Activated CD8-positive, alpha-beta memory T cell treated with anti-CD3 and anti-CD28 coated beads for 48 hours (primary cell): ENCODE results near the gene SLC38A9.
"Not testable (repeated sequence)": the region's sequence is repeated elsewhere in the genome, so short reads cannot be mapped to it uniquely, and the experiment has no call there.

Source experiments
- DNase-seq, 3 experiments: peaks; one replicate each; pipeline ENCODE4 v3.0.0-alpha.2; 2020; ENCODE audit warnings: low read depth in 2 of 3, low spot score in 2 of 3

The SLC38A9 gene, protein sequence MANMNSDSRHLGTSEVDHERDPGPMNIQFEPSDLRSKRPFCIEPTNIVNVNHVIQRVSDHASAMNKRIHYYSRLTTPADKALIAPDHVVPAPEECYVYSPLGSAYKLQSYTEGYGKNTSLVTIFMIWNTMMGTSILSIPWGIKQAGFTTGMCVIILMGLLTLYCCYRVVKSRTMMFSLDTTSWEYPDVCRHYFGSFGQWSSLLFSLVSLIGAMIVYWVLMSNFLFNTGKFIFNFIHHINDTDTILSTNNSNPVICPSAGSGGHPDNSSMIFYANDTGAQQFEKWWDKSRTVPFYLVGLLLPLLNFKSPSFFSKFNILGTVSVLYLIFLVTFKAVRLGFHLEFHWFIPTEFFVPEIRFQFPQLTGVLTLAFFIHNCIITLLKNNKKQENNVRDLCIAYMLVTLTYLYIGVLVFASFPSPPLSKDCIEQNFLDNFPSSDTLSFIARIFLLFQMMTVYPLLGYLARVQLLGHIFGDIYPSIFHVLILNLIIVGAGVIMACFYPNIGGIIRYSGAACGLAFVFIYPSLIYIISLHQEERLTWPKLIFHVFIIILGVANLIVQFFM

DNA sequence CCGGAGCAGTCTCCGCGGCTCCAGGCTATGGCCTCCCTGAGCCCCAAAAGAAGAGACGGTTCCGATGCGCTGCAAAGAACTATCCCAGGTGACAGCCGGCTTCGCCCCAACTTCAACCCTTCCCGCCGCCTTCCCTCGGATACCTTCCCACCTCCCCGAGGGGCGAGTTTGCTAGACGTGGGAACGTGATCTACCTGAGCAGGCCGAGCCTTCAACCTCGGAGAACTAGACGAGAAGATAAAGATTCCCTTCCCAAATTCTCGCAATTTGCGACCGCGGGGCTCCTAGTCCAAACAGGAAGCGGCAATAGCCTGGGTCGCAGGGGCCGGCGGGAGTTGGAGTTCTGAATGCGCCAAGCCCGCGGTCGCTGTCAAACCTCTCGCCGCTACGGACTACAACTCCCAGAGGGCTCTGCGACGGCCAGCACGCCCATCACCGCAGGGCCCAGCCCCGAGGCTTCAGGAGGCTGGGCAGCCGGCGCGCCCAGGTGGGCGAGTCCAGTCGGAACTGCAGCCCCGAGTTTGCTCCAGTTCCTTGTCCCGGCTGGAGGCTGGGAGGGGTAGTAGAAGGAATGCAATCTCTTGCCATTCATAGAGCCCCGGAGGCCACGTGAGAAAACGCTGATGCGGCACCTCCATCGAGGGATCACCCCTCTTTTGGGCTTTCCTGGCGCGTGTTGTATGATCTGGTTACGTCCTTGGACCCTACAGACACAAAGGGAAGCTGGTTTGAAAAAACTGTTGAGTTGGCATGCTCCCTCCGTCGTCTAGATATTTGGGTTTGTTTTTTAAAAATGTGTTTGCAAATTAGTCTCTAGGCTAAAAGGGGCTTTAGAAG lies at the start of gene SLC38A9:
TSS of gene SLC38A9 (minus strand) at position 302 of the 837 bp plus-strand sequence. CDS start 14,366 bp downstream, outside the sequence.
- DNase-seq, result peak; percentile 79 to 85 (median 82)

DNA sequence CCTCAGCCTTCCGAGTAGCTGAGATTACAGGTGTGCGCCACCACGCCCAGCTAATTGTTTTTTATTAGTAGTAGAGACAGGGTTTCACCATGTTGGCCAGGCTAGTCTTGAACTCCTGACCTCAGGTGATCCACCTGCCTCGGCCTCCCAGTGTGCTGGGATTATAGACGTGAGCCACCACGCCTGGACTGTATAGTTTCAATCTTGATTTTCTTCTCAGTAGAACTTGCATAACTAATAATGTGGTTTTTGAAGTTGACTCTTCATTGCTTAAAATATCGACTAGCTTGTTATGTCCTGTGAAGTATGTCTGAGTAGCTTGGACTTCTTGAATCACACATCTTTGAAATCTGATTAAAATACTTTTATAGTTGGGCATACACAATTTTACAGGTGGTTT lies 49.6 kb upstream of the SLC38A9 start:
- not testable (repeated sequence) for DNase-seq

DNA sequence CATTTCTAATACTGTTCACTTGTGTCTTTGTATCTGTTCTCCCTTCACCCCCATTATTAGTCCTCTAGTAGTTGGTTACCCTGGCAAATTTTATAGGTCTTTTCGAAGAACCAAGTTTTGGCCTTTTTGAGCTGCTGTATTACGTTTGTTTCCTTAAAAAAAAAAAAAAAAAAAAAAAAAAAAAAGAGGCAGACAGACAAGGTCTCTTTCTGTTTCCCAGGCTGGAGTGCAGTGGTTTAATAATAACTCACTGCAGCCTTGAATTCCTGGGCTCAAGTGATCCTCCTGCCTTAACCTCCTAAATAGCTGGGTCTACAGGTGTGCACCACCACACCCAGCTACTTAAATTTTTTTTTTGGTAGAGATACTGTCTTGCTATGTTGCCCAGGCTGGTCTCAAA lies 46.6 kb upstream of the SLC38A9 start:
- no peak for DNase-seq

DNA sequence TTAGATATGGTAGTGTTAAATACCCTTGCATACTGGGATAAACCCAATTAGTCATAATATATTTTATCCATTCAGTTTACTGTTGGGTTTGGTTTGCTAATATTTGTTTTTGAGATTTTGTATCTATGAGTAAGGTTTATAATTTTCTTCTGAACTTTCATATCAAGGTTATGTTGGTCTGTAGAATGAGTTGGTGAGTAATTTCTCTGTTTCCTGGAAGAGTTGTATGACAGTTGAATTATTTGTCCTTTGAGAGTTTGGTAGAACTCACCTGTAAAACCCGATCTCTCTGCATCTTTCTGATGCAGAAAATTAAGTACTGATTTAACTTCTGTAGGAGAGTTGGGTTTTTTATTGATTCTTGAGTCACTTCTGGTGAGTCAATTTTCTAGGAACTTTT lies 46.1 kb upstream of the SLC38A9 start:
- no peak for DNase-seq

DNA sequence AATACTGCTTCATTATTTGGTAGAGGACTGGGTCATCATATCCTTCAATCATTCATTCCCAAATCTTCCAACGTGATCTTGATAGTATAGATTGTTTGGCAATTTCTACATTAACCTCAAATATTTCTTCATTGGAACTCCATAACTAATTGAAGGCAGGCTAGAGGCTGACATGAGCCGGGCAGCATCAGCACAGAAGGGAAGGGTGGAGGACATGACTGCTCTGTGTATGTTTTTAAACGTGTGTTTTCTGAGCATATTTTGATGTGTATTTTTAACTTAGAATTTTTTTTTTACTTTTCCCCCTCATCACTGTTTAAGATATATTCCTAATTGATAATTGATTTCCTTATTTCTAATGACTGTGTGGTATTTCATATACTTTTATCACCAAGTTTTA lies 38.4 kb upstream of the SLC38A9 start:
- no peak for DNase-seq

DNA sequence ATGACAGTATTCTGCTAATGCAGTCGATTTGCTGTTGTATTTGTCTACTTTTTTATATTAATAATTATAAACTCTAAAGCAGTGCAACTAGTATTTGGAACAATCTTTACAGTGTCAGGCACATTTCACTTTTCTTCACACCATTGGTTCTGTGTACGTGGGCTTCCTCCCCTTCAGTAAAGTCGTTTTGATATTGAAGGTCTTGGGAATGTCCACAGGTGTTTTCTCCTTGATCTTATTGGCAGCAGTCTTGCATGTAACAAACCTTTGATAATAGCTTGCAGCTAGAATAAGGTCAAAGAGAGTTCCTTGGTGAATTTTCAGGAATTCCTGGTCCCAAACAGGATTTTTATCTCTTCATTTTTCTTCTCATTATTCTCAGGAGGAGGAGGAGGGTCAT lies 37.9 kb upstream of the SLC38A9 start:
- DNase-seq, result no peak

DNA sequence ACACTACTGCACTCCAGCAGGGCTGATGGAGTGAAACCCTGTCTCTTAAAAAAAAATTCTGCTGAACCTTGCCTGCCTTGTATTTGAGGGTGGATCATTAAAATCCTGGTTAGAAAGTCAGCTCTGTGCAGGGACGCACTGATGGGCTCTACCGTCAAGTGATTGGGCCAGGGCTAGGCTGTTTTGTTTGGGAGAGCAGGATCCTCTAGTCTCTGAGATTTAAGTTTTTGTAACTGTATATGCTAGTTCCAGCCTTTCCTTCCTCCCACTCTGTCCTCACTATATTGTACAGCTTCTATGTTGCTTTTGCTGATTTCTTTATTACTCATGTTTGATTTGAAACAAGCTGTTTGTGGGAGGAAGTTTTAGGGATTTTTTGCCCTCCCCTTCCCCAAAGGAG lies 37.3 kb upstream of the SLC38A9 start:
- DNase-seq, result no peak

DNA sequence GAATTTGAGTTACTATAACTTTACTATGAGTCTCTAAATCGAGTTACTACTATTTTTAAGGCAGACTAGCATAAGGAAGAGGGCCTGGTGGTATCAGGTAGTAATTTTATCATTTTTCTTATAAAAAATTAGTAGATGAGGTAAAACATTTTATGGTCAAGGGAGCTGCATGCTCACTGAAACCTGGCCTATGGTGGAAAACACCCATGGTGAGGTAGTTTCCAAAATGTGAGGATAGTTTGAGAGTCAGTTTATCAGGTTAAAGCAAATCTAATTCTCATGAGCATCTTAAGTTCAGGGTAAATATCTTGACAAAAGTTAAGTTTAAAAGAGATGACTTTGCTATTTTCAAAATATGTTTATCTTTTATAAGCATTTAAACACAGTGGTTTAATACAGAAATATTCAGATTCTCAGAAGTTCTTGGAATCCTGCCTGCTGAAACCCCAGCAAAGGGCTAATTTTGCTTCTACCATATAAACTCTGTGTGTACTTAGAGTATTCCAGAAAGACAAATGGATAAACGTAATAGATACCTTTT lies 35.7 kb upstream of the SLC38A9 start:
- DNase-seq, result no peak

DNA sequence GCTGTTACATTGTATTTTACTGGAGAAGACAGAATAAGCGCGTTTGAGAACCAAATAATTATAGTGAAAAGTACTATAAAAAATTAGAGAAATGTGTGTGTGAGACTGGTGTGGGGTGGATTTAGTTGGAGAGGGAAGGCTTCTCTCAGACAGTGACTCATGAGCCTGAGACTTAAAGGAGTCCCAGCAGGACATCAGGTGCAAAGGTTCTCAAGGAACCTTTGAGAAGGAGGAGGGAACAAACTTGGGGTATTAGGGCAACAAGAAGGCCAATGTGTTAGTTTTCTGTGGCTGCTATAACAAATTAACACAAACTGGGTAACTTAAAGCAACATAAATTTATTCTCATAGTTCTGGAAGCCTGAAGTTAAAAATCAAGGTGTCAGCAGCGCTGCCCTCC lies 30.7 kb upstream of the SLC38A9 start:
- no peak for DNase-seq

DNA sequence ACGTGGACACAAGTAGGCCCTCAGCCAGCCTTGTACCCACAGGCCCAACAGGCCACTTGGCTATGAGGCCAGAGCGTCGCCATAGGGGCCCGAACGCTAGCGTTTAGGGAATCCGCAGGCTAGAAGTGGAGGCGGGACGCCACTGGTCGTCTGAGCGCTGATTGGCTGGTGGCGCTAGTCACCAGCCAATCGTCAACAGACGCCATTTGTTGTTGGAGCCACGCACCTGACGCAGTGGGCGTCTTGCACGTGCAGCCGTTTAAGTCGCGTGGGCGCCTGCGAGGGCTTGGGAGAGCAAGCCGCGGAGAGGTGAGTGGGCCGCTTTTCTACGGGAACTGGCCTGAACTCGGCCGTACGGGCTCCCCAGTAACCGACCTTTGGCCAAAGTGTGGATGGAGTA lies 25.7 kb upstream of the SLC38A9 start, which contains the start of gene DDX4:
TSS of gene DDX4 (plus strand) at position 269 of the 400 bp plus-strand sequence. CDS start 903 bp downstream, outside the sequence.
- DNase-seq, result no peak

DNA sequence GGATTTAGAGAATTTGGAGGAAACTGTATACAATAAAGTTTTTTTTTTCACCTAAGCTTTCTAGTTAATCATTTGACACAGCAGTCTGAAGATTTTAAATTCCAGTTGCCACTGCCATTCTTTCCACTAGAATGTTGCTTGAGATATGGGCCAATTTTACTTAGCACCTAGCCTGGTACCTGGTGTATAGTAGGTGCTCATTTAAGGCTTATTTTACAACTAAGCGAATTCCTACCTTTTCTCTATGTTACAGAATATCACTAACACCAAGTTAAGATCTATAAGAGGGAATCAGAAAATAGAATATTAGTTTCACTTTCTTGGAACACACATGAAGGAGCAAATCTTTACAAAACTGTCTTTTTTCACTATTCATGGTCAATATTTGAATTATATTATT lies 22.5 kb upstream of the SLC38A9 start:
- no peak for DNase-seq

DNA sequence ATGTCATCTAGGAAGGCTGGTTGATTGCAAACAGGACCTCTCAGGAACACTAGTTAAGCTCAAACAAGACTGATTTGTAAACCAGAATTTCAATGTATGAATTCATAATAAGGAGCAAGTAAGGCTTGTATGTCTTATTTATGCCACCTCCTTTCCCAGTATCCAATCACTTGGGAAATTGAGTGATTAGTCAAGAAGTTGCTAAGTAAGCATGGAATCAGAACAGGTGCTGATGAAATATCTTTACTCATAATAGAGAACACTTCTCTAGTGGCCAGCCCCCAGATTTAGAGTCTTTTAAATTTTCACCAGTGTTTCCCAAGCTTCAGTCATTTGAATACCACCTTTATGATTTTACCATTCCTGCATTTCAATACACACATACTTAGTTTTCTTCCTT lies 20.5 kb upstream of the SLC38A9 start:
- no peak for DNase-seq

DNA sequence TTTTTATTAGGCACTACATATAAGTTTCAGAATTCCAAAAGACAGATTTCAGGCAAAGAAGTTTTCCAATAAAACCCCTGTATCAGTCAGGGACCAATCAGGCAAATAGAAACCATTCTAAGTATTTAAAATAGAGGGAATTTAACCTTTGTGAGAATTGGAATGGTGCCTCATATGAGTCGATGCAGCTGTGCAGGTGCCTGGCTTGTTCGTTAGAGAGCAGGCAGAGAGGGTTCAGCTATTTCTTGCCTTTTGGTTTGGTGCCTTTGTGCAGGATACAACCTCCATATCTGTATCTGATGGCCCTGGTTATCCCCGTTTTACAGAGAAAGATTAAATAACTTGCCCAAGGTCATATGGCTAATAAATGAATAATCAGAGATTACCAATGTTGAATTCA lies 19.7 kb upstream of the SLC38A9 start:
- no peak for DNase-seq

DNA sequence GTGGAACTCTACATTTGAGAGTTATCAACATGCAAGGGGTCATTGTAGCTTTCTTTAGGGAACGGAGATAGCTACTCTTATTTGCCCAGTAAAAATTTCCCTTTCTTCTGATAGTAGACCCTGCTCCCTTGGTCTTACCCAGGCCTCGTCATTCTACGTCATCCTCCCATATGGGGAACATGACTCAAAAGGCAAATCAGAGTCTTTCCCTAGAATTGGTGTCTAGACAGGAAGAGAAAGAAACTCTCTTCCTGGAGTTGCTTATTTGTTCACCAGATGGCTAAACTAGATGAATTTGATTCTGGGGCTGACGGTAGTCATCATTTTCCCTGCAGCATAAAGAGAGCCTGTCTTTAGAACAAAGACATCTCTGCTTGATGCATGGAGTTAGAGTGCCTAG lies 12.2 kb upstream of the SLC38A9 start:
- DNase-seq, result no peak

DNA sequence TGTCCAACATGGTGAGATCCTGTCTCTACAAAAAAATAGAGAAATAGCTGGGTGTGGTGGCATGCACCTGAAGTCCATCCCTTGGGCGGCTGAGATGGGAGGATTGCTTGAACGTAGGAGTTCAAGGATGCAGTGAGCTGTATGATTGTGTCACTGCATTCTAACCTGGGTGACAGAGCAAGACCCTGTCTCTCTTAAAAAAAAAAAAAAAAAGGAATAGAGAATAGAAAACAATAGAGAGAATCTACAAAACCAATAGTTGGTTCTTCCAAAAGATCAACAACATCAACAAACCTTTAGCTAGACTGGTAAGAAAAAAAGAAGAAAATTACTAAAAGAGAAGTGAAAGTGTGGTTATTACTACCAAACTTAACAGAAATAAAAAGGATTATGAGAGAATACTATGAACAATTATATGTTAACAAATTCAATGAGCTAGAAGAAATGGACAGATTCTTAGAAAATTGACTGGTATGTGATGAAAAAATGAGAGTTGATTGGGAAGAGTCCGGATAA lies 8.1 kb upstream of the SLC38A9 start:
- no peak for DNase-seq

DNA sequence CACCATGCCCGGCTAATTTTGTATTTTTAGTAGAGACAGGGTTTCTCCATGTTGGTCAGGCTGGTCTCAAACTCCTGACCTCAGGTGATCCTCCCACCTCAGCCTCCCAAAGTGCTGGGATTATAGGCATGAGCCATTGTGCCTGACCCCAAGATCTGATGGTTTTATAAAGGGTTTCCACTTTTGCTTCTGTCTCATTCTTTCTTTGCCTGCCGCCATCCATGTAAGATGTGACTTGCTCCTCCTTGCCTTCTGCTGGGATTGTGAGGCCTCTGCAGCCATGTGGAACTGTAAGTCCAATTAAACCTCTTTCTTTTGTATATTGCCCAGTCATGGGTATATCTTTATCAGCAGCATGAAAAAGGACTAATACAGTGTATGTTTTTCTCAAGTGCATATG lies 6.9 kb upstream of the SLC38A9 start:
- DNase-seq, result not testable (repeated sequence)

DNA sequence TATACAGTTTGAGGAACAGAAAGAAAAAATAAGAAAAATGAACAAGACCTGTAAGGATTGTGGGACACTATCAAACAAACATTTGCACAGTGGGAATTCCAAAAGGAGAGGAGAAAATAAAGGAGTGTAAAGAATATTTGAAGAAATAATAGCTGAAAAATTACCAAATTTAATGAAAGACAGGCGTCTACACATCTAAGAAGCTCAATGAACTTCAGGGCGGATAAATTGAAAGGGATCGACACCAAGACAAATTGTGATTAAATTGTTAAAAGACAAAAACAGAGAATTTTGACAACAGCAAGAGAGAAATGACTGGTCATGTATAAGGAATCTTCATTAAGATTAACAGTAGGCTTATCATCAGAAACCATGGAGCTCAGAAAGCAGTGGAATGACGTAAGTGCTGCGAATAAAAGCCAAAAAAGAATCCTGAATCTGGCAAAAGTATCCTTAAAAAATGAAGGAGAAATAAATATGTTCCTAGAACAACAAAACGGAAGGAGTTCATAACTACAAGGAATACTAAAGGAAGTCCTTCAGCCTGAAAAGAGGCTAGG lies 3.5 kb upstream of the SLC38A9 start:
- DNase-seq, result no peak

DNA sequence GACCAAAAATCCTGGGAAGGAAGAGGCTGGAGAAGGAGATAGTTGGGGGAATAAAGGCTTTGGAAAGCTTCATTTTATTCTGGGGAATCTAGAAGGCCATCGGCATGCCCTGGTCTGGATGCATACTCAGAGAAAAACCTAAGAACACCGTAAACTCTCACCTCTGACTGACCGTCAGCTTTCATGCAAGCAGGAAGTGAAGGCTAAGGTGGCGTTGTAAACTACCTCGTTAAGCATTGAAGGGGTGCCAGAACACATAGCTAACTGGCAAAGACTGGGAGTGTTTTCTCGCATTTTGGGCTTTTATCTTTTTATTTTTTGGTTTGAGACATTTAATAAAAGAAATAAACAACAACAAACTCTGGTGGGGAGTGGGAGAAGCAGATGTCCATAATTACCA lies 2.6 kb upstream of the SLC38A9 start:
- DNase-seq, result no peak

DNA sequence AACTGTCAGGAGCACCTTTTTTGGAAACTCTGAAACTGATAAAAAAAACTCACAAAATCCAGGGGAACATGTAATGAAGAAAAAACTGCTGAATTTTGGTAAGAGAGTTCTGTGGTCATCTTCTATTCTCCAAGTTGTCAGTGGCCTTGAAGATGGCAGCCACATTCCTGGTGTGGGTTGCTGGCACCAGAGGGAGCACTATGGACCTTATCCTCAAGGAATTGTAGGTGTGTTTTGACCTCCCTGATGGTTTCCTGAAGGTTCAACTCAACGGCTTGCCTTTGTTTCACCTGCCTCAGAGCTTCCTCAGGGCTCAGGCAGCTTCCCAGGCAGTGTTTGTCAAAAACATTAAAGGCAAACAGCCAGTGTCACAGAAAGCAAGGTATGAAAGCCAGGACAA lies 2.2 kb upstream of the SLC38A9 start:
- no peak for DNase-seq

DNA sequence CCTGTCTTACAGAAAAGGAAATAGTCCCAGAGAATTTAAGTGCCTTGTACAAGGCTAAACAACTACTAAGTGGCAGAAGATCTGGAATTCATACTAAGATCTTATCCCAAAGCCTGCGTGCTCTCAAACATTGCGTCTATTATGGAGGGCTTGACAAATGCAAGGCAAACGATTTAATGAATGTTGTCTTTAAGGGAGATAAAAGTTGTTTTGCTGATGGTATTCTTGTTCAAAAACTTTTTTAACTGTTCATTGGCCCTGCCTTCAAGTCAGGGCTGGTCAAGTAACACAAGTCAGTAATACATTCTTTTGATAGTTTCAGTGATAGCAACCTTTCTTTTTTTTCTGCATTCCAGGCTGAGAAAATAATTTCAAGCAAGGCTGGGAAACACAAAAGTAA lies 1.7 kb upstream of the SLC38A9 start:
- no peak for DNase-seq

DNA sequence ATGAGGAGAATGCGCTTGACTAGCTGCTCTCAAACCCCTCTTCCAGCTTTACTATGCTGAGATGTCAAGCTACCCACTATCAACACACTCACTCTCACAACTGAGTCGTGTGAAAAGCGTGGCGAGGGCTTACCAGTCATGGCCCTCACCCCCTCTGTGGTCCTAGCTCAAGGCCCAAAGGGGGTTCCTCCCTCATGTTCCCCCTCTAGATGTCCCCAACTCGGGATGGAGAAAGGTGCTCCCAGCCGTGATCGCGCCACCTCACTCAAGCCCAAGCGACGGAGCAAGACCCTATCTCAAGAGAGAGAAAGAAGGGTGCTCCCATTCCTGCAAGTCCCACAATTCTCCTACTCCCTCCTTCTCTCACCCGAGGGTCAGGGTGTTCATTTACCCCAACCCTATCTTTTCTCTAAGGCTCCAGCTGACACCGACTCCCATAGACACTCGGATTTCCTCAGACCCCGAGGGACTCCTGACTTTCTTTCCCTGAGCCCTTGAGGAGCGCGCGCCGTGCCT lies 559 bp downstream of the SLC38A9 start:
- DNase-seq, result peak in 1 of 3 experiments; percentile 3
